ENCODE results near the gene SRC.
A peak's percentile ranks its signal among the peaks of the same experiment; 100 is the strongest.
"Not testable (repeated sequence)": the region's sequence is repeated elsewhere in the genome, so short reads cannot be mapped to it uniquely, and the experiment has no call there.

The SRC gene

GRCh38 chr20:37335642-37336368 is 10.1 kb upstream of the SRC start:
- no peak overlapping the region for H3K4me3 ChIP-seq (ENCODE audit: low read length)
- TF ChIP-seq CTCF (conservative IDR thresholded peaks at IDR 0.05; ENCODE audit: low read length), result no peak
- DNase-seq (ENCODE audit: low read depth), result no peak

DNA sequence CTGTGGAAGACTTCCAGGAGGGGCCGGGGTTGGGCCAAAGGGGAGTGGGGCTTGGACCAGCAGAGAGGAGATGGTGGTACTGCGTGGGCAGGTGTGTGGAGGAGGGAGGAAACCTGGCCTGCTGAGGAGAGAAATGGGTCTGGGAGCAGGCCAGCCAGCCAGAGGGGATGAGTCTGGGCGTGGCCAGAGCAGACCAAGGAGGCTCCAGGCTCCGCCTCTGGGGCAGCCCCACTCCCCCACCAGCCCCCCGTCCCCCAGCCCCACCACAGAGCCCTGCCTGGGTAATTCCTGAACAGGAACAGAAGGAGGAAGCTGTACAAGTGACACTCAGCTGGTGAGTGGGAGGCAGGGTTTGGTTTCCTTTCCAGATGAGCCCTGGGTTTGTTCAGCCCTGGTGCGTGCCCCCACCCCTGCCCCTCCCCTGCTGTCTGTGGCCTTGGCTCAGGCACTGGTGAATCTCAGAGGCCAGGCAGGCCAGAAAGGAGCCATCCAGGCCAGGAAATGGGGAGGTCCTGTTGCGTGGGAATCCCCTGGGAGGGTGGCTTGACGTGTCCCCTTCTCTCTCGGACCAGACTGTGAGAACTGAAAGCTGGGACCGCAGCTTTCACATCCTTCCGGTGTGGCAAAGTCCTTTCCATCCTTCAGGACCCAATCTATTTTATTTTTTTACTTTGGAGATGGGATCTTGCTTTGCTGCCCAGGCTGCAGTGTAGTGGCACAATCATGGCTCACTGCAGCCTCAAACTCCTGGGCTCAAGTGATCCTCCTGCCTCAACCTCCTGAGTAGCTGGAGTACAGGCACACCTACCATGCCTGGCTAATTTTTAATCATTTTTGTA is 9.4 kb upstream of the SRC start:
- no peak for TF ChIP-seq CTCF (conservative IDR thresholded peaks at IDR 0.05; ENCODE audit: low read length)
- 0 out of 2 replicates have a peak overlapping the region, but pooled peaks have one; percentile 13 for H3K4me3 ChIP-seq (ENCODE audit: low read length)
- DNase-seq (ENCODE audit: low read depth), result peak; percentile 61

GRCh38 chr20:37337208-37337991 is 8.5 kb upstream of the SRC start:
- no peak for TF ChIP-seq CTCF (conservative IDR thresholded peaks at IDR 0.05; ENCODE audit: low read length)
- no peak for DNase-seq (ENCODE audit: low read depth)
- no peak overlapping the region for H3K4me3 ChIP-seq (ENCODE audit: low read length)

DNA sequence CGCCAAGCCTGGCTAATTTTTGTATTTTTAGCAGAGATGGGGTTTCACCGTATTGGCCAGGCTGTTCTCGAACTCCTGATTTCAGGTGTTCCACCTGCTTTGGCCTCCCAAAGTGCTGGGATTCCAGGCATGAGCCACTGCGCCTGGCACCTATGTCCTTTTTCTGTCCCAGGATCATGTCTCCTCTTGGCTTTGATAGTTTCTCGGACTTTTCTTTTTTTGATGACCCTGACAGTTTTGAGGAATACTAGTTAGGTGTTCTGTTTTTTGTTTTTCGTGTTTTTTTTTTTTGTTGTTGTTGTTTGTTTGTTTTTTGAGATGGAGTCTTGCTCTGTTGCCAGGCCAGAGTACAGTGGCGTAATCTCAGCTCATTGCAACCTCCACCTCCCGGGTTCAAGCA is 7.6 kb upstream of the SRC start:
- not testable (repeated sequence) for DNase-seq (ENCODE audit: low read depth); H3K4me3 ChIP-seq (ENCODE audit: low read length)

DNA sequence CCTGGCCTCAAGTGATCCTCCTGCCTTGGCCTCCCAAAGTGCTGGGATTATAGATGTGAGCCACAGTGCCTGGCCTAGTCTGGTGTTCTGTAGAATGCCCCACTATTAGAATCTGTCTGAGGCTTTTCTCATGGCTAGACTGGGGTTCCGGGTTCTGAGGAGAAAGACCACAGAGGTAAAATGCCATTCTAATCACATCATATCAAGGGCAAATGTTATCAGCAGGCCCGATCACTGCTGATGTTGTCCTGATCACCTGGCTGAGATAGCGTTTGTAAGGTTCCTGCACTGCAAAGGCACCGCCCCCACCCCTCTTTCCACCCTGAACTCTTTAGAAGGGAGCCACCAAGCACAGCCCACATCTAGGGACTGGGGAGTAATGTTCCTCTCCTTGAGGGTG is 6.7 kb upstream of the SRC start:
- H3K4me3 ChIP-seq (ENCODE audit: low read length), result no peak overlapping the region
- DNase-seq (ENCODE audit: low read depth), result no peak
- no peak for TF ChIP-seq CTCF (conservative IDR thresholded peaks at IDR 0.05; ENCODE audit: low read length)

DNA sequence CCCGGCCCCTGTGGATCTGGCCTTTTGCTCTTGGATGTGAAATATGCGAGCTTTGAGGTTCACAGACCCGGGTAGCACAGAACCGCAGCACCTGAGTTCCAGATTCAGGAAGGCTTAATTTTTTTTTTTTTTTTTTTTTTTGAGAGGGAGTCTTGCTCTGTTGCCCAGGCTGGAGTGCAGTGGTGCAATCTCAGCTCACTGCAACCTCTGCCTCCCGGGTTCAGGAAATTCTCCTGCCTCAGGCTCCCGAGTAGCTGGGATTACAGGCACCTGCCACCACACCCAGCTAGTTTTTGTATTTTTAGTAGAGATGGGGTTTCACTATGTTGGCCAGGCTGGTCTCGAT is 6.2 kb upstream of the SRC start:
- DNase-seq (ENCODE audit: low read depth); H3K4me3 ChIP-seq (ENCODE audit: low read length): not testable (repeated sequence)

- no peak overlapping the region for H3K4me3 ChIP-seq (ENCODE audit: low read length)
These were observed 4.9 kb upstream of the SRC start for GRCh38 chr20:37340998-37341397.

More at GRCh38 chr20:37340998-37341397, 4.9 kb upstream of the SRC start:
- TF ChIP-seq CTCF (conservative IDR thresholded peaks at IDR 0.05; ENCODE audit: low read length), result no peak
- DNase-seq (ENCODE audit: low read depth), result no peak

Measured in AG10803 (cell line).